GM12878 (cell line): ENCODE data around the gene AIP. TPM values are rescaled to one million over a fixed set of nuclear protein-coding genes. Genes with fewer than 3 reads are reported as not detected.

ENCODE experiments used
- BACH1 ChIP-seq: fragments of 450-650 bp; IDR thresholded peaks from 2 replicates; pipeline ENCODE4 v1.6.1; 2017; ENCODE audit warnings: mild to moderate bottlenecking, borderline replicate concordance
- BCL11A ChIP-seq: IDR thresholded peaks from 2 replicates; pipeline ENCODE4 v1.6.1; 2011; ENCODE audit warnings: low read depth, low read length
- BMI1 ChIP-seq: fragments of 450-650 bp; IDR thresholded peaks from 2 replicates; pipeline ENCODE4 v1.6.1; 2016; ENCODE audit warnings: mild to moderate bottlenecking, moderate library complexity, borderline replicate concordance
- ESRRA ChIP-seq: IDR thresholded peaks from 2 replicates; pipeline ENCODE4 v1.6.1; 2012; ENCODE audit warnings: mild to moderate bottlenecking, low read length, improper control_type of control experiment
- EZH2 ChIP-seq: IDR thresholded peaks from 2 replicates; pipeline ENCODE4 v1.6.1; 2012; ENCODE audit warnings: low read depth, mild to moderate bottlenecking, control low read depth, inconsistent platforms, low read length, borderline replicate concordance; ENCODE audit not compliant: control insufficient read depth
- FOXM1 ChIP-seq: IDR thresholded peaks from 2 replicates; pipeline ENCODE4 v1.6.1; 2012; ENCODE audit warnings: low read depth, mild to moderate bottlenecking, inconsistent platforms, low read length, moderate library complexity
- GATAD2B ChIP-seq: fragments of 450-650 bp; conservative IDR thresholded peaks from 2 replicates; pipeline ENCODE4 v1.6.1; 2017; ENCODE audit warnings: low read depth, mild to moderate bottlenecking, moderate library complexity
- HDAC2 ChIP-seq: fragments of 200-600 bp; sonication (generic); IDR thresholded peaks from 2 replicates; pipeline ENCODE4 v1.6.1; 2017
- MTA2 ChIP-seq: fragments of 450-650 bp; IDR thresholded peaks from 2 replicates; pipeline ENCODE4 v1.6.1; 2016; ENCODE audit warnings: low read depth, mild to moderate bottlenecking, moderate library complexity
- MTA3 ChIP-seq: IDR thresholded peaks from 2 replicates; pipeline ENCODE4 v1.6.1; 2012; ENCODE audit warnings: low read length, inconsistent platforms, borderline replicate concordance
- NFYB ChIP-seq: IDR thresholded peaks from 2 replicates; pipeline ENCODE4 v1.6.1; 2011; ENCODE audit warnings: low read depth, mild to moderate bottlenecking, low read length, improper control_type of control experiment, moderate library complexity; ENCODE audit not compliant: insufficient read depth
- NR2F1 ChIP-seq: fragments of 450-650 bp; conservative IDR thresholded peaks from 2 replicates; pipeline ENCODE4 v1.6.1; 2017; ENCODE audit warnings: mild to moderate bottlenecking
- POLR2AphosphoS2 ChIP-seq: IDR thresholded peaks from 2 replicates; pipeline ENCODE4 v1.6.1; 2011; ENCODE audit warnings: low read depth, mild to moderate bottlenecking, low read length, improper control_type of control experiment, moderate library complexity
- POU2F2 ChIP-seq: IDR thresholded peaks from 3 replicates; pipeline ENCODE4 v1.6.1; 2011; ENCODE audit warnings: low read depth, mild to moderate bottlenecking, low read length, borderline replicate concordance
- RAD51 ChIP-seq: fragments of 450-650 bp; IDR thresholded peaks from 2 replicates; pipeline ENCODE4 v1.6.1; 2016; ENCODE audit warnings: moderate library complexity, mild to moderate bottlenecking, inconsistent platforms
- RB1 ChIP-seq: fragments of 450-650 bp; formaldehyde crosslinking; IDR thresholded peaks from 2 replicates; pipeline ENCODE4 v1.6.1; 2017; ENCODE audit warnings: mild to moderate bottlenecking, borderline replicate concordance
- SMAD5 ChIP-seq: IDR thresholded peaks from 2 replicates; pipeline ENCODE4 v1.6.1; 2016; ENCODE audit warnings: antibody characterized with exemption, low read depth
- SUZ12 ChIP-seq: fragments of 200-600 bp; sonication (generic); IDR thresholded peaks from one replicate; pipeline ENCODE4 v1.6.1; 2018; ENCODE audit warnings: antibody characterized with exemption, mild to moderate bottlenecking; ENCODE audit not compliant: unreplicated experiment
- ZNF217 ChIP-seq: fragments of 450-650 bp; IDR thresholded peaks from 2 replicates; pipeline ENCODE4 v1.6.1; 2017; ENCODE audit warnings: antibody characterized with exemption, mild to moderate bottlenecking
- ZNF24 ChIP-seq: fragments of 450-650 bp; IDR thresholded peaks from 2 replicates; pipeline ENCODE4 v1.6.1; 2017; ENCODE audit warnings: antibody characterized with exemption, mild to moderate bottlenecking
- ZNF274 ChIP-seq: IDR thresholded peaks from one replicate; pipeline ENCODE4 v1.8.0; 2011; ENCODE audit not compliant: insufficient read length, insufficient read depth
- polyA plus RNA-seq, 11 experiments: library from polyadenylated mRNA; depleted of rRNA in 4 of 11; unstranded in 6 of 11; stranded (reverse) in 5 of 11; fragments of >200 nt; fragmentation: Nextera tagmentation in 4 of 11; fragmentation: Illumina TruSeq in 1 of 11; extraction: Ambion mirVana in 4 of 11; extraction: Trizol in 1 of 11; gene quantifications; 1 replicate in 1 of 11; 2 replicates in 10 of 11; pipeline versions ENCODE4 v1.2.1 to v1.2.3, GENCODE V29; 2011 to 2016; ENCODE audit warnings: inconsistent platforms in 2 of 11, missing spikeins in 2 of 11, low read depth in 1 of 11
- total RNA-seq, 4 experiments: library from RNA; depleted of rRNA in 3 of 4; stranded (reverse); fragments of >200 nt in 3 of 4; fragmentation: Illumina TruSeq in 1 of 4; extraction: Trizol in 1 of 4; gene quantifications; 2 replicates each; pipeline versions ENCODE4 v1.2.1 to v1.2.3, GENCODE V29; 2013 to 2021
- TF ChIP-seq, protein P1 (sequence below): fragments of 450-650 bp; conservative IDR thresholded peaks from 2 replicates; pipeline ENCODE4 v1.6.1; 2017; ENCODE audit warnings: mild to moderate bottlenecking, moderate library complexity
- TF ChIP-seq, protein P2 (sequence below): fragments of 450-650 bp; IDR thresholded peaks from 2 replicates; pipeline ENCODE4 v1.6.1; 2016; ENCODE audit warnings: mild to moderate bottlenecking
- TF ChIP-seq, protein P3 (sequence below): IDR thresholded peaks from 2 replicates; pipeline ENCODE4 v1.6.1; 2011; ENCODE audit warnings: borderline replicate concordance, low read depth, mild to moderate bottlenecking, moderate library complexity, low read length; ENCODE audit not compliant: insufficient read depth, poor library complexity, severe bottlenecking

Gene AIP
- total and polyA plus RNA-seq, 10 of the 15 experiments (the other 5 are each of a cell fraction or from before 2014, with no cell fraction given), result 12.6 to 164 (median 104) TPM

DNA sequence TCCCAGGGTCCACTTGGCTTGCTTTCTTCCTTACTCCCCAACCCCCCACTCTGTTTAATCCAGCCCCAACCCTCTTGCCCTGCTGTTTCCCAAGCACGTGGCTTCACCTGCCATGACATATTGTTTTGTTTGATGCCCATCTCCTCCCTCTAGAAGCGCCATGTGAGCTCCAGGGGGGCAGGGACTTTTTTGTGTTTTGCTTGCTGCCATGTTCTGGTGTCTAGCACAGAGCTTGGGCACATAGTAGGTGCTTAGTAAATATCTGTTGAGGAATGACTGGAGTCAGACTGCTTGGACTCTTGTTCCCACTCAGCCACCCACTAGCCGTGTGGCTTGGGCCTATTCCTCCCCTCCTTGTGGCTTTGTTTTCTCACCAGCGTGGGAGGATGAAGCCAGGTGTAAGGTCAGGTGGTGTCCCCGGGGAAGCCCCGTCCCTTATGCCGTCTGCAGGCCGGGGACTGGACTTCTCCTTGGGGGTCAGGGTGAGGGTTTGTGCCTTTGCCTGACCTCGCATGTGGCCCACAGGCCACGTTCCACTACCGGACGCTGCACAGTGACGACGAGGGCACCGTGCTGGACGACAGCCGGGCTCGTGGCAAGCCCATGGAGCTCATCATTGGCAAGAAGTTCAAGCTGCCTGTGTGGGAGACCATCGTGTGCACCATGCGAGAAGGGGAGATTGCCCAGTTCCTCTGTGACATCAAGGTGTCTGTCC lies 3.8 kb downstream of the AIP start (continued):
- TF ChIP-seq BCL11A, result peak; percentile 93
- TF ChIP-seq SMAD5, result no peak
- no peak for TF ChIP-seq ESRRA
- TF ChIP-seq HDAC2, result no peak
- no peak for TF ChIP-seq NFYB
- TF ChIP-seq ZNF24, result 0 out of 2 replicates have a peak, but pooled peaks have one; percentile 37
- TF ChIP-seq, protein P1, sequence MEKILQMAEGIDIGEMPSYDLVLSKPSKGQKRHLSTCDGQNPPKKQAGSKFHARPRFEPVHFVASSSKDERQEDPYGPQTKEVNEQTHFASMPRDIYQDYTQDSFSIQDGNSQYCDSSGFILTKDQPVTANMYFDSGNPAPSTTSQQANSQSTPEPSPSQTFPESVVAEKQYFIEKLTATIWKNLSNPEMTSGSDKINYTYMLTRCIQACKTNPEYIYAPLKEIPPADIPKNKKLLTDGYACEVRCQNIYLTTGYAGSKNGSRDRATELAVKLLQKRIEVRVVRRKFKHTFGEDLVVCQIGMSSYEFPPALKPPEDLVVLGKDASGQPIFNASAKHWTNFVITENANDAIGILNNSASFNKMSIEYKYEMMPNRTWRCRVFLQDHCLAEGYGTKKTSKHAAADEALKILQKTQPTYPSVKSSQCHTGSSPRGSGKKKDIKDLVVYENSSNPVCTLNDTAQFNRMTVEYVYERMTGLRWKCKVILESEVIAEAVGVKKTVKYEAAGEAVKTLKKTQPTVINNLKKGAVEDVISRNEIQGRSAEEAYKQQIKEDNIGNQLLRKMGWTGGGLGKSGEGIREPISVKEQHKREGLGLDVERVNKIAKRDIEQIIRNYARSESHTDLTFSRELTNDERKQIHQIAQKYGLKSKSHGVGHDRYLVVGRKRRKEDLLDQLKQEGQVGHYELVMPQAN, result peak; percentile 60; the same call in 1 of the 2 replicates
- TF ChIP-seq MTA2, result peak; percentile 82
- no peak for TF ChIP-seq EZH2
- TF ChIP-seq GATAD2B, result peak; percentile 97
- no peak for TF ChIP-seq FOXM1
- TF ChIP-seq SUZ12, result no peak
- TF ChIP-seq, protein P2, sequence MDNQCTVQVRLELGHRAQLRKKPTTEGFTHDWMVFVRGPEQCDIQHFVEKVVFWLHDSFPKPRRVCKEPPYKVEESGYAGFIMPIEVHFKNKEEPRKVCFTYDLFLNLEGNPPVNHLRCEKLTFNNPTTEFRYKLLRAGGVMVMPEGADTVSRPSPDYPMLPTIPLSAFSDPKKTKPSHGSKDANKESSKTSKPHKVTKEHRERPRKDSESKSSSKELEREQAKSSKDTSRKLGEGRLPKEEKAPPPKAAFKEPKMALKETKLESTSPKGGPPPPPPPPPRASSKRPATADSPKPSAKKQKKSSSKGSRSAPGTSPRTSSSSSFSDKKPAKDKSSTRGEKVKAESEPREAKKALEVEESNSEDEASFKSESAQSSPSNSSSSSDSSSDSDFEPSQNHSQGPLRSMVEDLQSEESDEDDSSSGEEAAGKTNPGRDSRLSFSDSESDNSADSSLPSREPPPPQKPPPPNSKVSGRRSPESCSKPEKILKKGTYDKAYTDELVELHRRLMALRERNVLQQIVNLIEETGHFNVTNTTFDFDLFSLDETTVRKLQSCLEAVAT, result peak; percentile 71; the same call in 1 of the 2 replicates
- peak; percentile 86; the same call in 1 of the 2 replicates for TF ChIP-seq ZNF217
- TF ChIP-seq BACH1, result peak; percentile 90
- no peak; the same call in 1 of the 2 replicates for TF ChIP-seq BMI1
- peak; percentile 96 for TF ChIP-seq NR2F1
- peak; percentile 51; the same call in 1 of the 2 replicates for TF ChIP-seq POLR2AphosphoS2
- TF ChIP-seq POU2F2, result no peak
- TF ChIP-seq MTA3, result no peak
- TF ChIP-seq, protein P3, sequence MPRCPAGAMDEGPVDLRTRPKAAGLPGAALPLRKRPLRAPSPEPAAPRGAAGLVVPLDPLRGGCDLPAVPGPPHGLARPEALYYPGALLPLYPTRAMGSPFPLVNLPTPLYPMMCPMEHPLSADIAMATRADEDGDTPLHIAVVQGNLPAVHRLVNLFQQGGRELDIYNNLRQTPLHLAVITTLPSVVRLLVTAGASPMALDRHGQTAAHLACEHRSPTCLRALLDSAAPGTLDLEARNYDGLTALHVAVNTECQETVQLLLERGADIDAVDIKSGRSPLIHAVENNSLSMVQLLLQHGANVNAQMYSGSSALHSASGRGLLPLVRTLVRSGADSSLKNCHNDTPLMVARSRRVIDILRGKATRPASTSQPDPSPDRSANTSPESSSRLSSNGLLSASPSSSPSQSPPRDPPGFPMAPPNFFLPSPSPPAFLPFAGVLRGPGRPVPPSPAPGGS, result peak; percentile 99
- peak; percentile 82 for TF ChIP-seq RAD51
- no peak for TF ChIP-seq ZNF274
- TF ChIP-seq RB1, result no peak
